ENCODE data around the gene NCOA4. TPM values are rescaled to one million over a fixed set of nuclear protein-coding genes. Genes with fewer than 3 reads are reported as not detected.
"Not testable (repeated sequence)": the region's sequence is repeated elsewhere in the genome, so short reads cannot be mapped to it uniquely, and the experiment has no call there.

The NCOA4 gene
- polyA plus RNA-seq: 10 to 100 TPM; 38.3 to 80.5 (median 76.5) TPM

DNA sequence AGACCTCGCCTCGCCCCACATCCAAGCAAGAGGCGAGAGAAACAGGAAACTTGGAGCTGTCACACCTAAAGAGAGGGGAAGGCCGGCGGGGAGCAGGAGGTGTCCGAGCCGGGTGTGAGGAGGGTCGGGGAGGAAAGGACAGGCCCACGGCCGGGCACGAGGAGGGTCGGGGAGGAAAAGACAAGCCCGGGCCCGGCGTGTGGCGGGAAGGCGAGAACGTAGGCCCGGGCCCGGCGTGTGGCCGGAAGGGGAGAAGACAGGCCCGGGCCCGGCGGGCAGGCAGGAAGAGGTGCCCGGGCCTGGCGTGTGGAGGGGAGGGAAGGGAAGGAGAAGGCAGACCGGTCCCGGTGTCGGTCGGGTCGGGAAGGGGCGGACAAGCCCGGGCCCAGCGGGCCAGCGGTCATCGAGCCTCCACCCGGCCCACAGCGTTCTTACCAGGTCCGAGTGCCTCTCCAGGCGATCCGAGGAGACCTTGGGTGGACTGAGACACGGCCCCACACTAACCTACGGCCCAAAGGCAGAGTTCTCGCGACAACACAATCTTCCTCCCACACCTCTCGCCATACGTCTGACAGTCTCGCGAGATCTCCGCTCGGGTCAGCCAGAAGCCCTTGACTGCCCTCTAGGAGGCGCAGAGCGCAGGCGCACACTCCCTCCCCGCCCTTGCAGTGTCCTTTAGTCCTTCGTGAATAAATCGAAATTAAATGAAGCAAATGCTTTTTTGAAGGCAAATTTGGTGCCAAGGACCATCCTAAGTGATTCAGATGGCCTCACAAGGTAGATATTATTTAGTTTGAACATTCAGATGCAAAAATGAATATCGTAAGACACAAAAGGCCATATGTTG, at the start of gene NCOA4:
Gene NCOA4, minus strand, starts transcription at position 533 of the 847 bp plus-strand sequence. CDS start 13,943 bp downstream, outside the sequence.
- H3K27ac ChIP-seq (ENCODE audit: low read depth, low read length): peak within 1 kb of the TSS; percentile 71
- 1% methylated on average over 54 to 59 of the region's 59 CpGs for WGBS, 3 donors

DNA sequence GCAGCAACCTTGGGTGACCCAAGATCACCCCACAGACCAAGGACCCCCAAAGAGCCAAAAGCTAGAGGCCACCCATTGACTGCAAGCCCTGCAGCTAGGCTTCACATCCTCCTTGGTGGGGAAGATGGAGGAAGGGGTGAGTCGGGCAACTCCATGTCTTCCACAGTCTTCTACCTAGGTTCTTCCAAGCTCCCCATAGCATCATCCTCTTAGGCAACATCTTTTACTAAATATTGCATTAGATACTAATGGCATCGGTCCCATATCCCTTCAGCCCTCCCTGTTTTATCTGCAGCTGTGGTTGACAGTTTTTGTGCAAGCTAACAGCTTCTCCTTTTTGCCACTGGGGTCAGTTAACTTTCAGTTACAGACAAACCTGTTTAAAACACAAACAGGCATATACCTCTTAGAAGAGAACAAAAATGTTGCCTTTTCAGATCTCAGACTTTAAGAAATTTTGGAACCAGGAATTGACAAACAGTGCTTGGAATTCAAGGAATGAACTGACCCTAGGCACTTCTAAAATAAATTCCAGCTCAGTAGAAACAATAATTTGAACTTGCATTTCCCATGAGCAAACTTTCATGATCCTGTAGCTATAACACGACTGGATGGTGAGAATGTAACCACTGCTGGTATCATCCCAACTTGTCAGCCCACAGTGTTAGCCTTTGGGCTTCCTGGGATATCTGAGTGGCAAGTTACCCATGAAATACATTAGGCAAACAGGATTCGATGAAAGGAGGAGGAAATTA, 49.6 kb upstream of the NCOA4 start:
- no peak overlapping the region for H3K27ac ChIP-seq (ENCODE audit: low read depth, low read length)
- WGBS, 3 donors: 47 to 62% (median 51%) methylated on average over 4 of the region's 4 CpGs

GRCh38 chr10:46077731-46078413, 47.4 kb upstream of the NCOA4 start:
- no peak overlapping the region for H3K27ac ChIP-seq (ENCODE audit: low read depth, low read length)
- 60 to 70% (median 64%) methylated on average over 5 of the region's 5 CpGs for WGBS, 3 donors

DNA sequence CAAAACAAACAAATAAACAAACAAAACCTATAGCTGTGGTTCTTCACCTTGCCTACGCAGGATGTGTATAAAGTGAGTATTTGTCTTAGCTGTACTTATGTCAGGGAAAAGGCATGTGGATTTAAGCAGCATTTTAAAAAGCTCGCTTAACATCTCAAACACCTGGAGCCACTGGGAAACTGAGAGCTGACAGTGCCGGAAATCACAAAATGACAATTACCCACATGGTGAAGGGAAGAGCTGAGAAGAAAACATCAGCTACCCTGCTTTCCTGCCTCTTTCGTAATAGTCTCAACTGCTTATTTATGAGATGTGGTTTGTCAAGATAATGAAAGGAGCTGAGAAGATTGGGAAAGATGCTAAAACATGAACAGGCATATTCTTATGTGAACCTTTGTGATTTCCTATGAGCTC, 46.7 kb upstream of the NCOA4 start:
- WGBS, 3 donors: 44 to 70% (median 56%) methylated on average over 4 of the region's 4 CpGs
- H3K27ac ChIP-seq (ENCODE audit: low read depth, low read length): no peak overlapping the region

- H3K27ac ChIP-seq (ENCODE audit: low read depth, low read length): no peak overlapping the region
- WGBS, 3 donors: 74 to 93% (median 80%) methylated on average over 3 of the region's 3 CpGs
These were observed 45.4 kb upstream of the NCOA4 start for GRCh38 chr10:46075869-46076268.

DNA sequence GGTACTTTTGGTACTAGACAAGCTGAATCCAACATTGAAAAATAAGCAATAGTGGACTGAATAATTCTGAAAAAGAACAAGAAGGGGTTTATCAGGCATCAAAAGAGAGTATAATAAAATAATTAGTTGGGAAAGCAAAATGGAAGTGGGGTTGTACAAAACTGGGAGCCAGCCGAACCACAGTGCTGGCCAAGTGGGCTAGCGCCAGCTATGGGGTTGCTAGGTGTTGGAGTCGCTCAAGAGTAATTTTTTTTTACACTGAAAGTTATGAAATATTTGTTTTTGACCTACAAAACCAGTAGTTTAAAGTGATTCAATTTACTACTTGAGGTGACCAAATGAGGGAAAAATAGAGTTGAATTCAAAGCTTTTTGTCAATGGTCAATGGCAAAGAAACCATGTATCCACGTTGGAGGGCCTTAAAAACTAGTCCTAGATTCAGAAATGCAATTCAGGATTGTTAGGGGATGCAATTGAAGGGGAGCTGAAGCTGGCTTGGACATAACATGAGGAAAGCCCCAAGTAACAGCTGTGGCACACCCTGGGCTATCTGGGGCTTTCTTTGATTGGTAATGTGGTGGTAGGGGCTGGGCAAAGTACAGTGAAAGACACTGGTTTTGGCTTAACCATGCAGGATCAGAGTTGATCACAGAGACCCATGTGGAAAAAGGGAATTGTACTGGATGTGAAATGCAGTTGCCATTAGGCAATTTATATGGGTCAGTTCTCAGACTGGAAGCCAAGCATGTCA, 43.9 kb upstream of the NCOA4 start:
- 58 to 84% (median 60%) methylated on average over 4 of the region's 4 CpGs for WGBS, 3 donors
- H3K27ac ChIP-seq (ENCODE audit: low read depth, low read length): no peak overlapping the region

GRCh38 chr10:46073564-46073963, 43.1 kb upstream of the NCOA4 start:
- no peak overlapping the region for H3K27ac ChIP-seq (ENCODE audit: low read depth, low read length)
- 93 to 100% (median 94%) methylated on average over 1 of the region's 1 CpG for whole genome bisulfite sequencing, 3 donors

- WGBS, 3 donors: 37 to 79% (median 64%) methylated on average over 6 of the region's 6 CpGs
- no peak overlapping the region for H3K27ac ChIP-seq (ENCODE audit: low read depth, low read length)
These were observed 40.3 kb upstream of the NCOA4 start for GRCh38 chr10:46070749-46071148.

DNA sequence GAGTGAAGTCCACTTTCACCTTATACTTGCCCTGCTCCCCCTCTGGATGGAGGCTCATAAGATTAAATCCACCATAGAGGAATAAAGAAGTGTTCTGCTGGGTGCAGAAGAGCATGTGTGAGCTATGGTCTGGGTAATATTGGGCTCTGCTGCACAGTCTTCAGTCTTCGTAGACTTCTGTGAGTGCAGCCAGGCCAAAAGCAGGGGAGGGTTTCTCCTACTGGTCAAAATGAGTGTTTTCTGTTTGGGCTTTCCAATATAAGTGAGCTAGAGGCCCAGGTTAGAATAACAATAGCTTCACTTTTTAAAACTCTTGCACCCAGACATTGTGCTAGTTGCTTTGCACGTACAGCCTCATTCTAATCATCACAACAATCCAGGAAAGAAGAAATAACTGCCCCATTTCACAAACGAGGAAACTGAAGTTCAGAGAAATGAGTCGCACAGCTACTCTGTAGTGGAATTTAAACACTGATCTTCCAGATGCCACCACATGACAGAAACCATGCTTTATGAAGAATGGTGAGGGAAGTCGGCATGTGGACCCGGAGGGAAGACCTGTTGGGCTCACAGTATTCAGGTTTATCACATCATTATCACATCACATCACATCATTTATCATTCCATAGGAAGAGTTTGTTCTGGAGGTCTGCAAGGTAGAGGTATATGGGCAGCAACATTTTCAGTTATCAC, 39.5 kb upstream of the NCOA4 start:
- no peak overlapping the region for H3K27ac ChIP-seq (ENCODE audit: low read depth, low read length)
- WGBS, 3 donors: 52 to 66% (median 56%) methylated on average over 6 of the region's 6 CpGs

GRCh38 chr10:46068905-46069304, 38.5 kb upstream of the NCOA4 start:
- no peak overlapping the region for H3K27ac ChIP-seq (ENCODE audit: low read depth, low read length)
- WGBS, 3 donors: 86 to 92% (median 88%) methylated on average over 2 of the region's 2 CpGs

GRCh38 chr10:46068117-46068516, 37.7 kb upstream of the NCOA4 start:
- WGBS, 3 donors: 43 to 63% (median 61%) methylated on average over 1 of the region's 1 CpG

DNA sequence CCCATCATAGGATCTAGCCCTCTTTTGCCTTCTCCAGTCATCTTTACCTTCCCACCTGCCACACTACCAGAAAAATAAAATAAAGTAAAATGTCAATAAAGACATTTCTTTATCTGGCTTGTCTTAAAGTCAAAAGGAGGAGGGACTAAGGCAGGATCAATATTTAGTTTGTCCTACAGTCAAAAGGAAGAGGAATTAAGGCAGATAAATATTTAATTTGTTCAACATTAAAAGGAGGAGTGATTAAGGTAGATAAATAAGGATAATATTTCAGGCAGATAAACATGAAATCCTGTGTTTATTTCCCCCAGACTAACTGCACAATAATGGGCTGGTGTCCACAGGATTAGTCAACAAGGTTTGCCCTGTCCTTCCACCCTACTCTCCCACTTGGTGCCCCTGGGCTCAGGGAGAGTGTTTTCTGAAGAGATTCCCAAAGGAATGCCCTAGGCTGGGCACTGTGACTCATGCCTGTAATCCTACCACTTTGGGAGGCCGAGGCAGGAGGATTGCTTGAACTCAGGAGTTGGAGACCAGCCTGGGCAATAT, 33.9 kb upstream of the NCOA4 start:
- no peak overlapping the region for H3K27ac ChIP-seq (ENCODE audit: low read depth, low read length)
- 88 to 100% (median 88%) methylated on average over 1 of the region's 1 CpG for WGBS, 3 donors

More at GRCh38 chr10:46068117-46068516, 37.7 kb upstream of the NCOA4 start:
- no peak overlapping the region for H3K27ac ChIP-seq (ENCODE audit: low read depth, low read length)

DNA sequence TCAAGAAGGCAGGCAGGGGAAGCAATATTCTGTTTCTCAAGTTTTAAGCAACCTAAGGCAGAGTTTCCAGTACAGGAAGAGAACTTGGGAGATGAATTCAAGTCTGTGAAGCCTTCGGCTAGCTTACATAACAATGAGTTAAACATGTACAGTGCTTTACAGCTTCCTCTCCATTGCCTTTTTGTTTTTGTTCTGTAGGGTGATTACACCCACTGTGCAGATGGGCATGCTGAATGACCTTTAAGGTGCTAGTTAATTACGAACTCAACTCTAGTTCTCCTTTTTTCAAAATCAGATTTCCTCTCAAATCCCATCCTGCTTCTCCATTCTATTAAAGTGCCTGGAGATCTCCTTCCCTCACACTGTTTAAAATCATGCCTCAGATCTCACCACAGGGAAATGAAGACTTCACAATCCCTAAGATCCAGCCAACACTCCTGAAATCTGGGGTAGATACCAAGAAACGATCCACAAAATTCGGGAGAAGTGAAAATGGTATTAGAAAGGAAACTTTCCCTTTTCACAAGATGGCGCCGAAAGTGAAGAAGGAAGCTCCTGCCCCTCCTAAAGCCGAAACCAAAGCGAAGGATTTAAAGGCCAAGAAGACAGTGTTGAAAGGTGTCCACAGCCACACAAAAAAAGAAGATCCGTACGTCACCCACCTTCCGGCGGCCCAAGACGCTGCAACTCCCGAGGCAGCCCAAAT, 32.5 kb upstream of the NCOA4 start:
- 79 to 90% (median 81%) methylated on average over 14 of the region's 14 CpGs for WGBS, 3 donors
- no peak overlapping the region for H3K27ac ChIP-seq (ENCODE audit: low read depth, low read length)

DNA sequence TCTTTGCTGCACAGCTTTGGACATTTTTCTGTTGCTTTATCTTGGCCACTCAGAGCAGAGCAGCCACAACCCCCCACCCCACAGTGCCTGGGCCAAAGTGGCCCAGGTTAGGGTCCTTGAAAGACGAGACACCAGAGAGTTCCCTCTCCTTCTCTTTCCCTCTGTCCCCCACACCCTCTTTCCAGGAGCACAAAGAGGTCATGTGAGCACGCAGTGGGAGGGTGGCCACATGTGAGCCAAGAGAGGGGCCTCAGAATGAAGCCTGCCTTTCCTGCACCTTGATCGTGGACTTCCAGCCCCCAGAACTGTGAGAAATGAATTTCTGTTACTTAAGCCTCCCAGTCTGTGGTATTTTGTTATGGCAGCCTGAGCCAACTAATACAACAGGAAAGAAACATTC, 30.3 kb upstream of the NCOA4 start:
- 63 to 73% (median 70%) methylated on average over 3 of the region's 3 CpGs for WGBS, 3 donors
- H3K27ac ChIP-seq (ENCODE audit: low read depth, low read length): no peak overlapping the region

DNA sequence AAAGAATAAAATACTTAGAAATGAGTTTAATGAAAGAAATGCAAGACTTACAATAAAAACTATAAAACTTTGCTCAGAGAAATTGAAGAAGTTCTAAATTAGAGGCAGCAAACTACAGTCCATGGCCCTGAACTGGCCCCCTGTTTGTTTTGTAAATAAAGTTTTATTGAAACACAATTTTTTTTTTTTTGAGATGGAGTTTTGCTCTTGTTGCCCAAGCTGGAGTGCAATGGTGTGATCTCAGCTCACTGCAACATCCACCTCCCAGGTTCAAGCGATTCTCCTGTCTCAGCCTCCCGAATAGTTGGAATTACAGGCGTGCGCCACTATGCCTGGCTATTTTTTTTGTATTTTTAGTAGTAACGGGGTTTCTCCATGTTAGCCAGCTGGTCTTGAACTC, 27.5 kb upstream of the NCOA4 start:
- H3K27ac ChIP-seq (ENCODE audit: low read depth, low read length): not testable (repeated sequence)
- 92 to 97% (median 95%) methylated on average over 5 of the region's 5 CpGs for WGBS, 3 donors

DNA sequence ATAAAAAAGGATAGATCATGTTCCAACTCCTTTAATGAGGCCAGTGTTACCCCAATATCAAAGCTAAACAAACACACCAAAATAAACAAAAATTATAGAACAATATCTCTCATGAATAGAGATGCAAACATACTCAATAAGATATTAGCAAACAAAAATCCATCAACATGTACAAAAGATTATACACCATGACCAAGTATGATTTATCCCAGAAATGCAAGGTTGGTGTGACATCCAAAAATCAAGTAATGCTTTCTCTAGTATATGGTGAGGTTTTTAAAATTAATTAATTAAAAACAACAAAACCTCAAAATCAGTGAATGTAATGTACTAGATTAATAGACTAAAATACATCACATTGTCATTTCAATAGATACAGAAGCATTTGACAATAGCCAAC, 26.6 kb upstream of the NCOA4 start:
- no peak overlapping the region for H3K27ac ChIP-seq (ENCODE audit: low read depth, low read length)

DNA sequence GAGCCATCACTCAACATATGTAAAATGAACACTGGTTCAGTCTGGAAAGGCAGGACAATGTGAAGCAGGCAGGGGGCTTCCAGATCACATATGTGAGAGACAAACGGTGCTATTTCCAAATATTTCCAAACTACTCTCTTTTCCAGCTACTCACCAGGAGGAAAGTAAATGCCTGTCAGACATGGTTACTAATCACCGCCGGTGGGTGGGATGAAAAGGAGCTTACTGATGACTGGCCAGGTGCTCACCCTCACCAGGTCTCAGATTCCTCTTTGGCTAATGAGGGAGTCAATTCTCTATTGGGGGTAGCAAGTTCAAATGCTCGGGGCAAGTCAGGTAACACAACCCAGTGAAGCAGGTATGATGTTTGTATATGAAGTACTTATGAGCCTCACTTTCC, 25.3 kb upstream of the NCOA4 start:
- WGBS, 3 donors: 72 to 87% (median 74%) methylated on average over 4 of the region's 4 CpGs
- no peak overlapping the region for H3K27ac ChIP-seq (ENCODE audit: low read depth, low read length)
